Measurements from ENCODE around the gene CRTC1.
"Not testable (repeated sequence)": the region's sequence is repeated elsewhere in the genome, so short reads cannot be mapped to it uniquely, and the experiment has no call there.

Gene CRTC1

GRCh38 chr19:18804643-18805042 is 121.2 kb downstream of the CRTC1 start:
- DNase-seq (ENCODE audit: low read depth): no peak

DNA sequence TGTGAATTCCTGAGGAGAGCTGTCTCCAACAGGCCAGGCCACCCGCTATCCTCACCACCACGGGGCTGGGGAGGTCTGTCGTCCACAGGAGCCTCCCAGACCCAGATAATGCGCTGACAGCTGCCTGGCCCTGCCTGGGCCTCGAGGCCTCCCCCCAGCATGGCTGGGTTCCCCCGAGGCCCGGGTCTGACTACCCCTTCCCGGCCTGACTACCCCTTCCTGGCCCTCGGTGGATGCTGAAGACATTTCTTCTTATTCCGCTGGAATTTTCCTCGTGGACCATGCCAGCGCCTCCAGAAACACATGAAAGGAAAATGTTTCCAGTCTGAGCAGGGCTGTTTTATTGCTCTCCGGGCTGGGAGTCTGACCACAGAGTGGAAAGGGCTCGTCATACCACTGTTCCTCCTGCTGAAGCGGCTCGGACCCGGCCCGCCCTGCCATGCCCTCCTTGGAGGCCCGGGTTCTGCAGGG is 124.4 kb downstream of the CRTC1 start:
- no peak for DNase-seq (ENCODE audit: low read depth)

DNA sequence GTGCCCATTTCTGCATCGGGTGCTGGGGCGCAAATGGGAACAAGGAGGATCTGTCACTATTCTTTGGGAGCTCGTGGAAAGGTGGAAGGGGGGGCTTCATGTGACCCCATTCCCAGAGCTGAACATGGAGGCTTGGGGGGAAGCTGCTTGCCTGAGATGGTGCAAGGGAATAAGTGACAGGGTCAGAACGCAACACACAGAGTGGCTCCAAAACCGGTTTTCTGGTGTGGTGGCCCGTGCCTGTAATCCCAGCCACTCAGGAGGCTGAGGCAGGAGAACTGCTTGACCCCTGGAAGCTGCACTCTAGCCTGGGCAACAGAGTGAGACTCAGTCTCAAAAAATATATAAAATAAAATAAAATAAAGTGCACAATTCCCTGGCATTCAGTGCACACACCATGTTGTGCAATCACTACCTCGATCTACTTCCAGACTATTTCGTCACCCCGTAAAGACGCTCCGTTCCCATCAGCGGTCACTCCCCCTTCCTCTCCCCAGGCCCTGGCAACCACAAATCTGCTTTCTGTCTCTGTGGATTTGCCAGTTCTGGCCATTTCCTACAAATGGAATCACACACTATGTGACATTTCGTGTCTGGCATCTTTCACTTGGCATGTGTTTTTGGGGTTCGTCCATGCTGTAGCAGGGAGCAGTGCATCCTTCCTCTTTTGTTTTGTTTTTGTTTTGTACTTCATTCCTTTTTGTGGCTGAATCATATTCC is 125.8 kb downstream of the CRTC1 start:
- DNase-seq (ENCODE audit: low read depth): no peak

DNA sequence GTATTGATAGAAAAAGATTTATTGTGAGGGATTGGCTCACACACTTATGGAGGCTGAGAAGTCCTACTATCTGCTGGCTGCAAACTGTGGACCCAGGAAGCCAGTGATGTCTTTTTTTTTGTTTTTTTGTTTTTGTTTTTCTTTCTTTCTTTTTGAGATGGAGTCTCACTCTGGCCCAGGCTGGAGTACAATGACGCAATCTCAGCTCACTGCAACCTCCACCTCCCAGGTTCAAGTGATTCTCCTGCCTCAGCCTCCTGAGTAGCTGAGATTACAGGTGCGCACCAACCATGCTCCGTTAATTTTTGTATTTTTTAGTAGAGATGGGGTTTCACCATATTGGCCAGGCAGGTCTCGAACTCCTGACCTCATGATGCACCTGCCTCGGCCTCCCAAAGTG is 128.2 kb downstream of the CRTC1 start:
- not testable (repeated sequence) for DNase-seq (ENCODE audit: low read depth)

DNA sequence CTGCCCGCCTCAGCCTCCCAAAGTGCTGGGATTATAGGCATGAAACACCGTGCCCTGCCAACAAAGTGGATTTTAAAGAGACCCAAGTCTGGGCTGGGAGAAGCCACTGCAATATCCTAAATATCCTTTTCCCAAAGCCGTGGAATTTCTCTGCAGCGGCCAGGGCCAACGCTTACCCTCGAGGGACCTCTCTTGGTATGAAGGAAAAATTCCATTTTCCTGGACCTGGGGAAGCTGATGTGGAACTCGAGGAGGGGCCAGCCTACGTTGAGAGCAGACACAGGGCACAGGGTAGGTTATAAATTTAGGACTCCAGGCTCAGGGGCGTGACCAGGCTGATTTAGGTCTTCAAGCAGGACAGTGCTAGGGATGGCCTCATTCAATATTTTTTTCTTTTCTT is 130.6 kb downstream of the CRTC1 start:
- no peak for DNase-seq (ENCODE audit: low read depth)

GRCh38 chr19:18815673-18816072 is 132.2 kb downstream of the CRTC1 start:
- DNase-seq (ENCODE audit: low read depth): no peak

GRCh38 chr19:18816645-18817044 is 133.2 kb downstream of the CRTC1 start:
- DNase-seq (ENCODE audit: low read depth): not testable (repeated sequence)

DNA sequence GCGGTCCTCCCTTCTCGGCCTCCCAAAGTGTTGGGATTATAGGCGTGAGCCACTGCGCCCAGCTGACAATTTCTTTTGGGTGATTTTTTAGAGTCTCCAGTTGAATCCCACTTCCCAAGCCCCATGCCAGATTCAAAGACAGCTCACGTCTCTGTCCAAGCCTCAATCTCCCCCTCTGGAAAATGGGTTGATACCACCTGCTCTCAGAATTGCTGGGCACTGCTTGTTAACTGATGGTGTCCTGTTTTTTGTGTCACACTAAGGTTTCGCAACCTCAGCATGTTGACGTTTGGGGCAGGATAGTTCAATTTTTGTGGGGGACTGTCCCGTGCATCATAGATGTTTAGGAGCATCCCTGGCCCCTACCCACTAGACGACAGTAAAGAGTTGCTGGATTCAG is 134.1 kb downstream of the CRTC1 start:
- DNase-seq (ENCODE audit: low read depth): no peak

- no peak for DNase-seq (ENCODE audit: low read depth)
Measured at GRCh38 chr19:18828786-18829185, 145.3 kb downstream of the CRTC1 start.

DNA sequence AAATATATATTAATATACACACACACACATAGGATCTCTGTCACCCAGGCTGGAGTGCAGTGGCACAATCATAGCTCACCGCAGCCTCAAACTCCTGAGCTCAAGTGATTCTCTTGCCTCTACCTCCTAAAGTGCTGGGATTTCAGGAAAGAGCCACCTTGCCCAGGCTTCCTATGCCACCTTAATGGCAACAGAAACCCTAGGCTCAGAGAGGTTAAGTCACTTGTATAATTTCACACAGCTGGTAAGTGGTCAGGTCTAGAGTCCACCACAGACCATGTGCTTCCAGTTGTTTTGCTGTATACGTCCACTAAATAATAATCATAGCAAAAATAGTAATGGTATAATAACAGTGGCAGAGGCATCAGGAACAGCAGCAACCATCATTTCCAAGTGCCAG is 147.0 kb downstream of the CRTC1 start:
- no peak for DNase-seq (ENCODE audit: low read depth)

GRCh38 chr19:18831524-18832305 is 148.2 kb downstream of the CRTC1 start, which contains the start of gene UPF1:
TSS of gene UPF1 (plus strand) at chr19:18831959. CDS start at chr19:18832210, 251 bp downstream.
- peak; percentile 91 for DNase-seq (ENCODE audit: low read depth)
